A549 (cell line): ENCODE measurements around the gene PPP1R9B. TPM values are rescaled to one million over a fixed set of nuclear protein-coding genes. Genes with fewer than 3 reads are reported as not detected.

ENCODE experiments used
- ATAC-seq, 2 experiments: fragments of 200-7000 bp in 1 of 2; fragments of >200 bp in 1 of 2; cut with Nextera tagmentation in 1 of 2; cut with Tn5 transposase in 1 of 2; 3 replicates each; pipeline versions ENCODE4 v1.8.0 to v1.9.1; 2018 to 2020; ENCODE audit warnings: mild to moderate bottlenecking in 1 of 2, moderate library complexity in 1 of 2
- CTCF ChIA-PET: fragments of 300-600 bp; sonication (Branson Sonifier 250); formaldehyde crosslinking; extraction: SDS; loops from one replicate; lab custom pipeline; 2021; ENCODE audit warnings: antibody characterized with exemption, inconsistent platforms; lab: Yijun Ruan, JAX
- POLR2A ChIA-PET: fragments of 350-600 bp; formaldehyde crosslinking; extraction: SDS; loops from one replicate; lab custom pipeline; 2021; ENCODE audit warnings: antibody characterized with exemption, inconsistent platforms; lab: Yijun Ruan, JAX
- DNase-seq, 2 experiments: peaks; one replicate each; pipeline versions ENCODE4 v3.0.0 to v3.0.0-alpha.2; 2011 to 2016; ENCODE audit warnings: low read depth in 1 of 2, low spot score in 1 of 2
- FAIRE-seq: peaks from 2 replicates; lab custom pipeline; 2011; peaks lifted over from hg19 to GRCh38; lab: Jason Lieb, UNC
- H3K27ac ChIP-seq, 2 experiments: fragments of >200 bp; sonication (Bioruptor Twin); formaldehyde crosslinking; 3 replicates each; pipeline ENCODE4 v1.5.1; 2016 to 2017
- H3K4me1 ChIP-seq: fragments of >200 bp; sonication (Bioruptor Twin); formaldehyde crosslinking; 3 replicates; pipeline ENCODE4 v1.6.1; 2016
- H3K4me2 ChIP-seq: fragments of >200 bp; sonication (Bioruptor Twin); formaldehyde crosslinking; 3 replicates; pipeline ENCODE4 v1.6.1; 2016
- H3K4me3 ChIP-seq: fragments of >200 bp; sonication (Bioruptor Twin); formaldehyde crosslinking; 3 replicates; pipeline ENCODE4 v1.5.1; 2016
- H3K9me3 ChIP-seq: fragments of >200 bp; sonication (Bioruptor Twin); formaldehyde crosslinking; 3 replicates; pipeline ENCODE4 v1.6.1; 2016
- BHLHE40 ChIP-seq: IDR thresholded peaks from 2 replicates; pipeline ENCODE4 v1.6.1; 2012; ENCODE audit warnings: low read depth, low read length, inconsistent platforms
- JUN ChIP-seq, 2 experiments: fragments of >200 bp; sonication (Bioruptor Twin); formaldehyde crosslinking; IDR thresholded peaks; 2 replicates in 1 of 2; 3 replicates in 1 of 2; pipeline ENCODE4 v1.6.1; 2016 to 2017
- KDM5A ChIP-seq: fragments of 200-600 bp; sonication (generic); IDR thresholded peaks from 2 replicates; pipeline ENCODE4 v1.6.1; 2016; ENCODE audit warnings: antibody characterized with exemption, mild to moderate bottlenecking
- MAX ChIP-seq: IDR thresholded peaks from 2 replicates; pipeline ENCODE4 v1.6.1; 2012
- RCOR1 ChIP-seq: fragments of 150-350 bp; IDR thresholded peaks from 2 replicates; pipeline ENCODE4 v1.6.1; 2014; ENCODE audit warnings: antibody characterized with exemption, low read length, low read depth
- RNF2 ChIP-seq: fragments of 200-600 bp; sonication (generic); IDR thresholded peaks from 2 replicates; pipeline ENCODE4 v1.6.1; 2016; ENCODE audit warnings: low read depth, mild to moderate bottlenecking, antibody characterized with exemption, moderate library complexity, borderline replicate concordance
- SMC3 ChIP-seq: fragments of >200 bp; sonication (Bioruptor Twin); formaldehyde crosslinking; IDR thresholded peaks from 3 replicates; pipeline ENCODE4 v1.6.1; 2018; ENCODE audit warnings: inconsistent platforms
- USF2 ChIP-seq: fragments of 450-650 bp; IDR thresholded peaks from 2 replicates; pipeline ENCODE4 v1.6.1; 2014; ENCODE audit warnings: antibody characterized with exemption
- WGBS: methylation state at CpG from one replicate; pipeline ENCODE4 v1.1.6; 2017; ENCODE audit errors: missing lambda C conversion rate; 5-methylcytosine and 5-hydroxymethylcytosine counted together
- polyA plus RNA-seq, 4 experiments: library from polyadenylated mRNA; depleted of rRNA in 3 of 4; stranded (reverse); fragments of >200 nt; fragmentation: RNase III in 1 of 4; extraction: RNeasy Plus Mini Kit Qiagen cat#74134 plus additional on column Dnase treatment in 1 of 4; gene quantifications; 2 replicates in 3 of 4; 3 replicates in 1 of 4; pipeline ENCODE4 v1.2.3, GENCODE V29; 2011 to 2017
- TF ChIP-seq, protein P1 (sequence below): fragments of 200-600 bp; sonication (generic); IDR thresholded peaks from 2 replicates; pipeline ENCODE4 v1.6.1; 2016; ENCODE audit warnings: antibody characterized with exemption, mild to moderate bottlenecking, moderate library complexity
- TF ChIP-seq, protein P2 (sequence below): IDR thresholded peaks from 2 replicates; pipeline ENCODE4 v1.6.1; 2012

Gene PPP1R9B
- polyA plus RNA-seq, 2 of the 4 experiments (the other 2 are of a cell fraction): 22.0 to 40.6 TPM

DNA sequence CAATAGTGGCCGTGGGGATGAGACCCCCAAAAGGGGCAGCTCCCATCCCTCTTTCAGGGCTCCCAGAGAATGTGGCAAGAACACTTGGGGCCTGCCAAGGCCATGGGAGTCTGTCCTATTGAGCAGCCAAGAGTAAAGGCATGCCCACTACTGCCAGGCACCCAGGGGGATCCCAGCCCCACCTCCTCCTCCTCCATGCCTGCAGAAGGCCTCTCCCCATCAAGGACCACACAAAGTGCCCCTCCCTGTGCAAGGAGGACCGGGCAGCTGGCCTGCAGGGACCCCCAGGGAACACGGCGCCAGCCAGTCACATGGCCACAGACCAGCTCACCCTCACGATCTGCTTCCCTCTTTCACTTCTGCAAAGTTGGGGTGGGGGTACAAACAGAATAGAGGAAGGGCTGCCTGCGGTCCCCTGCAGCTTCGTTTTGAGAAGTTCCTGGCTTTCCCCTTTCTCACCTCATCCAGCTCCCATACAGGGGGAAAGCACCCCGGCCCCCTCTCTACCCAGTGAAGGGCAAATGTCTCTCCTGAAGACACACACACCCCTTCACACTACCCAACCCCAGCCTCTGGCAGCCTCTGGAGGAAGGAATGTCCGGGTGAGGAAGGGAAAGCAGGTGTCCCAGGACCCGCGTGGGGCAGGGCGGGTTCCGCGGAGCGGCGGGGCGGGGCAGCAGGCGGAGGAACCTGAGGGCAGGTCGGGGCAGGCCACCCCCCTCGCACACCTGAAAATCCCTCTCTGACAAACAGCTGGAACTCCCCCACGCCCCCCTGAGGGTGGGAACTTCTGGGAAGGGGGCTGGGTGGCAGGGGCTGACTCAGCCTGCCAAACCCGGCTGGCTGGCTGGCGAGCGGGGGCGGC lies 2.0 kb downstream of the PPP1R9B start:
- FAIRE-seq (no peak), ATAC-seq (peak in 1 of 2 experiments; percentile 22; a peak in 3 of 6 replicates), DNase-seq (peak; percentile 46 to 86)
- Histone ChIP-seq H3K4me3 (peak overlapping the region; percentile 86), H3K4me2 (peak overlapping the region; percentile 95), H3K9me3 (no peaks in the 10 kb centered on the region), H3K4me1 (peaks cover 48% of the 10 kb centered on the region), H3K27ac (peak overlapping the region; percentile 96 to 98)
- TF ChIP-seq USF2 (peak; percentile 46), SMC3 (no peak), MAX (0 out of 2 replicates have a peak, but pooled peaks have one; percentile 32), JUN (IDR thresholded peaks at IDR 0.05) (peak in 1 of 2 experiments; percentile 32; a peak in 1 of 5 replicates)
- TF ChIP-seq, protein P1, sequence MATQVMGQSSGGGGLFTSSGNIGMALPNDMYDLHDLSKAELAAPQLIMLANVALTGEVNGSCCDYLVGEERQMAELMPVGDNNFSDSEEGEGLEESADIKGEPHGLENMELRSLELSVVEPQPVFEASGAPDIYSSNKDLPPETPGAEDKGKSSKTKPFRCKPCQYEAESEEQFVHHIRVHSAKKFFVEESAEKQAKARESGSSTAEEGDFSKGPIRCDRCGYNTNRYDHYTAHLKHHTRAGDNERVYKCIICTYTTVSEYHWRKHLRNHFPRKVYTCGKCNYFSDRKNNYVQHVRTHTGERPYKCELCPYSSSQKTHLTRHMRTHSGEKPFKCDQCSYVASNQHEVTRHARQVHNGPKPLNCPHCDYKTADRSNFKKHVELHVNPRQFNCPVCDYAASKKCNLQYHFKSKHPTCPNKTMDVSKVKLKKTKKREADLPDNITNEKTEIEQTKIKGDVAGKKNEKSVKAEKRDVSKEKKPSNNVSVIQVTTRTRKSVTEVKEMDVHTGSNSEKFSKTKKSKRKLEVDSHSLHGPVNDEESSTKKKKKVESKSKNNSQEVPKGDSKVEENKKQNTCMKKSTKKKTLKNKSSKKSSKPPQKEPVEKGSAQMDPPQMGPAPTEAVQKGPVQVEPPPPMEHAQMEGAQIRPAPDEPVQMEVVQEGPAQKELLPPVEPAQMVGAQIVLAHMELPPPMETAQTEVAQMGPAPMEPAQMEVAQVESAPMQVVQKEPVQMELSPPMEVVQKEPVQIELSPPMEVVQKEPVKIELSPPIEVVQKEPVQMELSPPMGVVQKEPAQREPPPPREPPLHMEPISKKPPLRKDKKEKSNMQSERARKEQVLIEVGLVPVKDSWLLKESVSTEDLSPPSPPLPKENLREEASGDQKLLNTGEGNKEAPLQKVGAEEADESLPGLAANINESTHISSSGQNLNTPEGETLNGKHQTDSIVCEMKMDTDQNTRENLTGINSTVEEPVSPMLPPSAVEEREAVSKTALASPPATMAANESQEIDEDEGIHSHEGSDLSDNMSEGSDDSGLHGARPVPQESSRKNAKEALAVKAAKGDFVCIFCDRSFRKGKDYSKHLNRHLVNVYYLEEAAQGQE: no peak
- WGBS: 12% methylated on average over 16 of the region's 25 CpGs
- ChIA-PET CTCF (interaction anchor here (0.8 to 60.2 kb wide), 12 partner anchors 9 to 149 kb away, joined by 3 to 1356 read pairs (median 4); partner anchors contain the start of genes PDK2 and SGCA), POLR2A (no interaction called here)

DNA sequence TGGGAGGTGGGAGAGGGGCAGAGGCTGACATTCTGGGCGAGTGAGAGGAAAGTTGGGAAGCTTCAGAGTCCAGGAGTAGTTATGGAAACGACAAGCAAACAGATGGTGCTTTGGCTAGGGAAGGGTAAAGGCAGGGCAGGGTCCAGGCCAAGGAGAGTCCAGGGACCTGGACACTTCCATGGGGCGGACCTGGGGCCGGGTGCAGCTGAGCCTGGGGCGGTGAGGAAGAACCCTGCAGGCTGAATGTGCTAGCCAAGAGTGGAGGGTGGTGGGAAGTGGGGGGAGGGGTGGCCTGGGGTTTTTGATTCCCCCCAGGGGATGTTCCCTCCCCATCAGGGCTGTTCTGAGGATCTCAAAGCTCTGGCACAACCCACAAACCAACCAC lies 2.6 kb downstream of the PPP1R9B start:
- DNase-seq: peak in 1 of 2 experiments; percentile 50
- H3K4me1 ChIP-seq: peaks cover 47% of the 10 kb centered on the region
- H3K9me3 ChIP-seq: no peaks in the 10 kb centered on the region
- ChIA-PET CTCF (interaction anchor here (0.8 to 60.2 kb wide), 10 partner anchors 9 to 149 kb away, joined by 3 to 1356 read pairs (median 4); partner anchors contain the start of genes PDK2 and SGCA), POLR2A (no interaction called here)
- no peak for FAIRE-seq
- peak in 1 of 2 experiments; percentile 14; a peak in 3 of 6 replicates for ATAC-seq
- peak overlapping the region; percentile 96 to 98 for H3K27ac ChIP-seq
- H3K4me3 ChIP-seq: peak overlapping the region; percentile 86
- TF ChIP-seq RNF2 (no peak), KDM5A (no peak), RCOR1 (no peak), BHLHE40 (no peak), SMC3 (no peak)
- TF ChIP-seq, protein P1: no peak
- TF ChIP-seq, protein P2, sequence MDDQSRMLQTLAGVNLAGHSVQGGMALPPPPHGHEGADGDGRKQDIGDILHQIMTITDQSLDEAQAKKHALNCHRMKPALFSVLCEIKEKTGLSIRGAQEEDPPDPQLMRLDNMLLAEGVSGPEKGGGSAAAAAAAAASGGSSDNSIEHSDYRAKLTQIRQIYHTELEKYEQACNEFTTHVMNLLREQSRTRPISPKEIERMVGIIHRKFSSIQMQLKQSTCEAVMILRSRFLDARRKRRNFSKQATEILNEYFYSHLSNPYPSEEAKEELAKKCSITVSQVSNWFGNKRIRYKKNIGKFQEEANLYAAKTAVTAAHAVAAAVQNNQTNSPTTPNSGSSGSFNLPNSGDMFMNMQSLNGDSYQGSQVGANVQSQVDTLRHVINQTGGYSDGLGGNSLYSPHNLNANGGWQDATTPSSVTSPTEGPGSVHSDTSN: no peak
- WGBS: 21% methylated on average over 5 of the region's 5 CpGs
- H3K4me2 ChIP-seq: peak overlapping the region; percentile 95
